SU-DHL-6 (cell line): ENCODE measurements around the gene FERMT3.
A peak's percentile ranks its signal among the peaks of the same experiment; 100 is the strongest.

Source experiments
- H2AFZ ChIP-seq: fragments of 200-600 bp; sonication (generic); 2 replicates; pipeline ENCODE4 v1.6.1; 2014; ENCODE audit warnings: low read depth, mild to moderate bottlenecking, moderate library complexity, mixed read lengths, antibody characterized with exemption, low read length; ENCODE audit not compliant: severe bottlenecking
- H3F3A ChIP-seq: fragments of 200-600 bp; shearing (Covaris generic); 2 replicates; pipeline ENCODE4 v1.6.0; 2016; ENCODE audit warnings: antibody characterized with exemption, mild to moderate bottlenecking; ENCODE audit not compliant: insufficient read depth
- H3K27ac ChIP-seq: fragments of 200-600 bp; sonication (generic); 2 replicates; pipeline ENCODE4 v1.5.1; 2016; ENCODE audit warnings: low read depth, mild to moderate bottlenecking, low read length, moderate library complexity, mixed read lengths
- H3K27me3 ChIP-seq: fragments of 200-600 bp; sonication (generic), shearing (Covaris generic); 2 replicates; pipeline ENCODE4 v1.6.0; 2014; ENCODE audit warnings: mild to moderate bottlenecking, low read length
- H3K36me3 ChIP-seq: fragments of 200-600 bp; sonication (generic); 2 replicates; pipeline ENCODE4 v1.6.1; 2014; ENCODE audit warnings: mild to moderate bottlenecking, low read length, mixed read lengths
- H3K4me2 ChIP-seq: fragments of 300-600, 200-600 bp; shearing (Covaris generic), sonication (generic); 2 replicates; pipeline ENCODE4 v1.6.0; 2014; ENCODE audit warnings: low read length, low read depth, mild to moderate bottlenecking; ENCODE audit not compliant: poor library complexity, severe bottlenecking
- H3K4me3 ChIP-seq: fragments of 200-600 bp; sonication (generic); 2 replicates; pipeline ENCODE4 v1.5.1; 2014; ENCODE audit warnings: antibody characterized with exemption, low read length, mild to moderate bottlenecking, mixed read lengths; ENCODE audit not compliant: insufficient read depth, poor library complexity, severe bottlenecking
- H3K79me2 ChIP-seq: fragments of 200-600 bp; sonication (generic); 2 replicates; pipeline ENCODE4 v1.6.1; 2014; ENCODE audit warnings: mild to moderate bottlenecking, low read length, moderate library complexity; ENCODE audit not compliant: insufficient read depth
- H3K9ac ChIP-seq: fragments of 200-600 bp; sonication (generic); 2 replicates; pipeline ENCODE4 v1.7.0; 2014; ENCODE audit warnings: mild to moderate bottlenecking, low read length
- H3K9me2 ChIP-seq: fragments of 200-600 bp; sonication (generic); replicated peaks from 2 replicates; pipeline ENCODE4 v1.6.1; 2014; ENCODE audit warnings: low read length; ENCODE audit not compliant: insufficient read depth
- H3K9me3 ChIP-seq: fragments of 200-600 bp; sonication (generic); 2 replicates; pipeline ENCODE4 v1.6.1; 2014; ENCODE audit warnings: low read length, mixed read lengths; ENCODE audit not compliant: insufficient read depth
- H4K20me1 ChIP-seq: fragments of 200-600 bp; sonication (generic); 2 replicates; pipeline ENCODE4 v1.6.1; 2014; ENCODE audit warnings: low read depth, mild to moderate bottlenecking, antibody characterized with exemption, low read length, moderate library complexity, mixed read lengths
- CTCF ChIP-seq: fragments of 200-600 bp; sonication (generic); IDR thresholded peaks from one replicate; pipeline ENCODE4 v1.5.1; 2017; ENCODE audit warnings: antibody characterized with exemption, mild to moderate bottlenecking, low read length, moderate library complexity; ENCODE audit not compliant: insufficient read depth, poor library complexity, severe bottlenecking
- EZH2phosphoT487 ChIP-seq: fragments of 200-600 bp; sonication (generic), shearing (Covaris generic); conservative IDR thresholded peaks from 2 replicates; pipeline ENCODE4 v1.6.1; 2018; ENCODE audit warnings: mild to moderate bottlenecking, antibody characterized with exemption, low read length, moderate library complexity, mixed read lengths

Gene FERMT3

GRCh38 chr11:64246871-64247728 is 40.6 kb downstream of the FERMT3 start, which contains the start of gene PPP1R14B:
TSS of gene PPP1R14B (minus strand) at chr11:64246943. CDS start at chr11:64246673, 270 bp downstream.
- Histone ChIP-seq H3K79me2 (peaks cover 22% of the 10 kb centered on the region), H3F3A (peaks cover 41% of the 10 kb centered on the region), H2AFZ (peak within 1 kb of the TSS; percentile 88), H3K36me3 (no peaks in the 10 kb centered on the region), H3K27me3 (no peaks in the 10 kb centered on the region), H4K20me1 (no peaks in the 10 kb centered on the region), H3K9me2 (no peaks in the 10 kb centered on the region), H3K9me3 (no peaks in the 10 kb centered on the region), H3K4me2 (peak within 1 kb of the TSS; percentile 82), H3K4me3 (peak within 1 kb of the TSS; percentile 97), H3K27ac (peak within 1 kb of the TSS; percentile 90), H3K9ac (peak within 1 kb of the TSS; percentile 89)
- no peak for TF ChIP-seq CTCF
- TF ChIP-seq EZH2phosphoT487, result no peak

GRCh38 chr11:64247729-64248531 is 41.4 kb downstream of the FERMT3 start:
- peak overlapping the region; percentile 88 for H2AFZ ChIP-seq
- peaks cover 40% of the 10 kb centered on the region for H3F3A ChIP-seq
- H3K36me3 ChIP-seq, result no peaks in the 10 kb centered on the region
- H3K27ac ChIP-seq, result no peak overlapping the region
- peaks cover 24% of the 10 kb centered on the region for H3K79me2 ChIP-seq
- no peaks in the 10 kb centered on the region for H3K9me3 ChIP-seq
- H3K4me3 ChIP-seq, result peak overlapping the region; percentile 51
- no peak for TF ChIP-seq EZH2phosphoT487
- no peak for TF ChIP-seq CTCF
- peak overlapping the region; percentile 59; the same call in 1 of the 2 replicates for H3K9ac ChIP-seq
- H3K27me3 ChIP-seq, result no peaks in the 10 kb centered on the region
- H4K20me1 ChIP-seq, result no peaks in the 10 kb centered on the region
- peak overlapping the region; percentile 71 for H3K4me2 ChIP-seq
- H3K9me2 ChIP-seq, result no peaks in the 10 kb centered on the region

GRCh38 chr11:64248578-64248977 is 42.1 kb downstream of the FERMT3 start:
- Histone ChIP-seq H3K9me3 (no peaks in the 10 kb centered on the region), H3K27me3 (no peaks in the 10 kb centered on the region), H2AFZ (no peak overlapping the region), H3F3A (peaks cover 36% of the 10 kb centered on the region), H3K79me2 (peaks cover 24% of the 10 kb centered on the region), H3K9ac (no peak overlapping the region), H3K4me2 (no peak overlapping the region), H4K20me1 (no peaks in the 10 kb centered on the region), H3K36me3 (no peaks in the 10 kb centered on the region), H3K9me2 (no peaks in the 10 kb centered on the region), H3K4me3 (no peak overlapping the region), H3K27ac (no peak overlapping the region)
- TF ChIP-seq EZH2phosphoT487, result no peak
- no peak for TF ChIP-seq CTCF
